Loucy (cell line): ENCODE results near the gene NGRN.

Experiments used
- H2AFZ ChIP-seq: fragments of 200-600 bp; sonication (generic); 2 replicates; pipeline ENCODE4 v1.6.0; 2016; ENCODE audit warnings: antibody characterized with exemption, mild to moderate bottlenecking, low read length, moderate library complexity
- H3F3A ChIP-seq: fragments of 200-600 bp; 2 replicates; pipeline ENCODE4 v1.6.0; 2016; ENCODE audit warnings: antibody characterized with exemption, low read depth, mild to moderate bottlenecking
- H3K27me3 ChIP-seq: fragments of 200-600 bp; sonication (generic); 2 replicates; pipeline ENCODE4 v1.6.1; 2014; ENCODE audit warnings: low read length, mild to moderate bottlenecking; ENCODE audit not compliant: insufficient read depth, poor library complexity, severe bottlenecking
- H3K36me3 ChIP-seq: fragments of 200-600 bp; sonication (generic); 2 replicates; pipeline ENCODE4 v1.6.1; 2016; ENCODE audit warnings: low read length; ENCODE audit not compliant: insufficient read depth
- H3K4me1 ChIP-seq: fragments of 200-600 bp; sonication (generic); 2 replicates; pipeline ENCODE4 v1.5.1; 2014; ENCODE audit warnings: low read length, mild to moderate bottlenecking; ENCODE audit not compliant: insufficient read depth, poor library complexity, severe bottlenecking
- H3K4me2 ChIP-seq: fragments of 200-600 bp; sonication (generic); 2 replicates; pipeline ENCODE4 v1.6.0; 2014; ENCODE audit warnings: antibody characterized with exemption, low read length, low read depth, mild to moderate bottlenecking; ENCODE audit not compliant: poor library complexity, severe bottlenecking
- H3K4me3 ChIP-seq: fragments of 200-600 bp; sonication (generic); 2 replicates; pipeline ENCODE4 v1.5.1; 2014; ENCODE audit warnings: low read length, mild to moderate bottlenecking, mixed read lengths; ENCODE audit not compliant: poor library complexity, severe bottlenecking
- H3K79me2 ChIP-seq: fragments of 200-600 bp; sonication (generic); 2 replicates; pipeline ENCODE4 v1.6.1; 2014; ENCODE audit warnings: low read length; ENCODE audit not compliant: insufficient read depth
- H3K9ac ChIP-seq: fragments of 200-600 bp; sonication (generic); 2 replicates; pipeline ENCODE4 v1.6.0; 2014; ENCODE audit warnings: mild to moderate bottlenecking, low read depth, low read length, moderate library complexity; ENCODE audit not compliant: poor library complexity, severe bottlenecking
- H3K9me2 ChIP-seq: fragments of 200-600 bp; sonication (generic); replicated peaks from 2 replicates; pipeline ENCODE4 v1.6.1; 2016; ENCODE audit warnings: low read depth, low read length, mixed read lengths
- H3K9me3 ChIP-seq: fragments of 200-600 bp; sonication (generic); 2 replicates; pipeline ENCODE4 v1.6.1; 2014; ENCODE audit warnings: mild to moderate bottlenecking, antibody characterized with exemption, low read length, low read depth; ENCODE audit not compliant: insufficient read depth
- H4K20me1 ChIP-seq: fragments of 200-600 bp; sonication (generic); 2 replicates; pipeline ENCODE4 v1.6.0; 2014; ENCODE audit warnings: antibody characterized with exemption, low read length, mild to moderate bottlenecking; ENCODE audit not compliant: insufficient read depth, poor library complexity, severe bottlenecking
- EZH2phosphoT487 ChIP-seq: fragments of 200-600 bp; IDR thresholded peaks from 2 replicates; pipeline ENCODE4 v1.6.1; 2018; ENCODE audit warnings: antibody characterized with exemption, mild to moderate bottlenecking, moderate library complexity, borderline replicate concordance
- TF ChIP-seq, protein P1 (sequence below): fragments of 200-600 bp; sonication (generic); conservative IDR thresholded peaks from 2 replicates; pipeline ENCODE4 v1.5.1; 2014; ENCODE audit warnings: mild to moderate bottlenecking, antibody characterized with exemption, low read length

Gene NGRN

DNA sequence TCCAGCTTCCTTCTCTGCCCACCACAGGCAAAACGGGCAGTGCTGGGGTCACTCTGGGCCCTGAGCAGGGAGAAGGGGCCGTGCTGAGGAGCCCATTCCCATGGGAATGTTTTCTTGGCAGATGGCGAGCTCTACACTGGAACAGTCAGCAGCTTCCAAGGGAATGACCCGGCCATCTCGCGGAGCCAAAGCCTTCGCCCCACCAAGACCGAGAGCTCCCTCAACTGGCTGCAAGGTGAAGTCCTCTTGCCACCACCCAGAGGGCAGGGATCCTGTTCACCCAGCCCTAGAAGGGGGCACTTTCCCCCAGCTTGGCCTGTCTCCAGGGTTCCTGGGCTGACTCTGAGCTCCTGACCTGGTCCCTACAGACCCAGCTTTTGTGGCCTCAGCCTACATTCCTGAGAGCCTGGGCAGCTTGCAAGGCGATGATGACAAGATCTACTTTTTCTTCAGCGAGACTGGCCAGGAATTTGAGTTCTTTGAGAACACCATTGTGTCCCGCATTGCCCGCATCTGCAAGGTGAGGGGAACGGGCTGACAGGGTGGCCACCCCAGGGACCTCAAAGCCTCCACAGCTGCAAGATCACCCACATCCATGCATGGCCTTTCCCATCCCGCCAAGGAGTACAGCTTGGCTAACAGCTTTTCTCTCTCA, 44.1 kb upstream of the NGRN start:
- H3K9me3 ChIP-seq = no peaks in the 10 kb centered on the region
- H3K9me2 ChIP-seq = no peaks in the 10 kb centered on the region
- no peaks in the 10 kb centered on the region for H3K79me2 ChIP-seq
- peaks cover 33% of the 10 kb centered on the region; the same call in 1 of the 2 replicates for H3K36me3 ChIP-seq
- no peaks in the 10 kb centered on the region for H3K4me1 ChIP-seq
- H4K20me1 ChIP-seq = no peaks in the 10 kb centered on the region
- no peak overlapping the region for H2AFZ ChIP-seq
- H3F3A ChIP-seq = no peaks in the 10 kb centered on the region
- TF ChIP-seq, protein P1, sequence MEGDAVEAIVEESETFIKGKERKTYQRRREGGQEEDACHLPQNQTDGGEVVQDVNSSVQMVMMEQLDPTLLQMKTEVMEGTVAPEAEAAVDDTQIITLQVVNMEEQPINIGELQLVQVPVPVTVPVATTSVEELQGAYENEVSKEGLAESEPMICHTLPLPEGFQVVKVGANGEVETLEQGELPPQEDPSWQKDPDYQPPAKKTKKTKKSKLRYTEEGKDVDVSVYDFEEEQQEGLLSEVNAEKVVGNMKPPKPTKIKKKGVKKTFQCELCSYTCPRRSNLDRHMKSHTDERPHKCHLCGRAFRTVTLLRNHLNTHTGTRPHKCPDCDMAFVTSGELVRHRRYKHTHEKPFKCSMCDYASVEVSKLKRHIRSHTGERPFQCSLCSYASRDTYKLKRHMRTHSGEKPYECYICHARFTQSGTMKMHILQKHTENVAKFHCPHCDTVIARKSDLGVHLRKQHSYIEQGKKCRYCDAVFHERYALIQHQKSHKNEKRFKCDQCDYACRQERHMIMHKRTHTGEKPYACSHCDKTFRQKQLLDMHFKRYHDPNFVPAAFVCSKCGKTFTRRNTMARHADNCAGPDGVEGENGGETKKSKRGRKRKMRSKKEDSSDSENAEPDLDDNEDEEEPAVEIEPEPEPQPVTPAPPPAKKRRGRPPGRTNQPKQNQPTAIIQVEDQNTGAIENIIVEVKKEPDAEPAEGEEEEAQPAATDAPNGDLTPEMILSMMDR = peak; percentile 68
- no peak for TF ChIP-seq EZH2phosphoT487
- H3K9ac ChIP-seq = no peak overlapping the region
- no peak overlapping the region for H3K4me2 ChIP-seq
- no peaks in the 10 kb centered on the region for H3K27me3 ChIP-seq
- no peak overlapping the region for H3K4me3 ChIP-seq

GRCh38 chr15:90222547-90222946, 42.9 kb upstream of the NGRN start:
- H3K79me2 ChIP-seq = no peaks in the 10 kb centered on the region
- H3F3A ChIP-seq = no peaks in the 10 kb centered on the region
- H3K36me3 ChIP-seq = peaks cover 35% of the 10 kb centered on the region; the same call in 1 of the 2 replicates
- H4K20me1 ChIP-seq = no peaks in the 10 kb centered on the region
- H3K4me3 ChIP-seq = no peak overlapping the region
- H3K4me2 ChIP-seq = no peak overlapping the region
- H3K9me3 ChIP-seq = no peaks in the 10 kb centered on the region
- H3K27me3 ChIP-seq = no peaks in the 10 kb centered on the region
- no peaks in the 10 kb centered on the region for H3K9me2 ChIP-seq
- no peaks in the 10 kb centered on the region for H3K4me1 ChIP-seq
- no peak overlapping the region for H2AFZ ChIP-seq
- H3K9ac ChIP-seq = no peak overlapping the region
- TF ChIP-seq EZH2phosphoT487 = no peak
- TF ChIP-seq, protein P1 = no peak

DNA sequence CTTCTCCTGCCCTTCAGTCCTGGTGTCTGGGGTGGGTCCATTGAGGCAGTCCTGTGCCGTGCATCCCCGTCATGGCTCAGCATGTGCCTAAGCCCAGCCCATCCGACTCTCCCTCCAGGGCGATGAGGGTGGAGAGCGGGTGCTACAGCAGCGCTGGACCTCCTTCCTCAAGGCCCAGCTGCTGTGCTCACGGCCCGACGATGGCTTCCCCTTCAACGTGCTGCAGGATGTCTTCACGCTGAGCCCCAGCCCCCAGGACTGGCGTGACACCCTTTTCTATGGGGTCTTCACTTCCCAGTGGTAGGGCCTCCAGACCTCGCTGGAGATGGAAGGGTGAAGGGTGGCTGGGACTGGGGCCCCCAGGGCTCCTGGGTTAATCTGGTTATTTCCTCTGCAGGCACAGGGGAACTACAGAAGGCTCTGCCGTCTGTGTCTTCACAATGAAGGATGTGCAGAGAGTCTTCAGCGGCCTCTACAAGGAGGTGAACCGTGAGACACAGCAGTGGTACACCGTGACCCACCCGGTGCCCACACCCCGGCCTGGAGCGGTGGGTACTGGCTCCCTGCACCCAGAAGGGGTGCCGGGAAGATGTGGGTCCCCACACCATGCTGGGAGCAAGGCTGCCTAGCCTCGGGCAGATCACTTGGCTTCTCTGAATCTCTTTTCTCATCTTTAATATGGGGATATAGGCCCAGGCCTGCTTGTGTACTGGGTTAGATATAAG, 41.9 kb upstream of the NGRN start:
- Histone ChIP-seq H3K9ac (no peak overlapping the region), H3K79me2 (no peaks in the 10 kb centered on the region), H3K9me2 (no peaks in the 10 kb centered on the region), H3K4me3 (no peak overlapping the region), H3F3A (no peaks in the 10 kb centered on the region), H3K36me3 (peaks cover 46% of the 10 kb centered on the region; the same call in 1 of the 2 replicates), H3K9me3 (no peaks in the 10 kb centered on the region), H3K4me2 (no peak overlapping the region), H3K4me1 (no peaks in the 10 kb centered on the region), H4K20me1 (no peaks in the 10 kb centered on the region), H2AFZ (no peak overlapping the region), H3K27me3 (no peaks in the 10 kb centered on the region)
- TF ChIP-seq, protein P1 = no peak
- no peak for TF ChIP-seq EZH2phosphoT487
